ACC112 (cell line): ENCODE data around the gene IL1RAPL1.

Experiments used
- H2AFZ ChIP-seq: fragments of 200-600 bp; sonication (generic); one replicate; pipeline ENCODE4 v1.6.0; 2017; ENCODE audit warnings: antibody characterized with exemption, low read length; ENCODE audit not compliant: unreplicated experiment
- H3K27ac ChIP-seq: fragments of 200-600 bp; sonication (generic); 2 replicates; pipeline ENCODE4 v1.5.1; 2014; ENCODE audit warnings: low read depth, mild to moderate bottlenecking, antibody characterized with exemption, low read length, moderate library complexity
- H3K27me3 ChIP-seq: fragments of 200-600 bp; sonication (generic); 2 replicates; pipeline ENCODE4 v1.6.1; 2014; ENCODE audit warnings: mild to moderate bottlenecking, antibody characterized with exemption, low read length, moderate library complexity, mixed read lengths; ENCODE audit not compliant: insufficient read depth
- H3K36me3 ChIP-seq: fragments of 200-600 bp; sonication (generic); 2 replicates; pipeline ENCODE4 v1.6.1; 2016; ENCODE audit warnings: mild to moderate bottlenecking, antibody characterized with exemption, low read length, moderate library complexity, mixed read lengths; ENCODE audit not compliant: insufficient read depth
- H3K4me1 ChIP-seq: fragments of 200-600 bp; sonication (generic); one replicate; pipeline ENCODE4 v1.6.1; 2016; ENCODE audit warnings: low read length, mixed read lengths; ENCODE audit not compliant: insufficient read depth, unreplicated experiment, control insufficient read depth
- H3K4me3 ChIP-seq: fragments of 200-600 bp; sonication (generic); 2 replicates; pipeline ENCODE4 v1.5.1; 2014; ENCODE audit warnings: mild to moderate bottlenecking, low read depth, low read length
- H3K79me2 ChIP-seq: fragments of 200-600 bp; sonication (generic); one replicate; pipeline ENCODE4 v1.6.0; 2016; ENCODE audit warnings: low read length; ENCODE audit not compliant: control insufficient read depth, unreplicated experiment, insufficient read depth

The IL1RAPL1 gene

GRCh38 chrX:28625223-28625622 lies 38.0 kb downstream of the IL1RAPL1 start:
- Histone ChIP-seq H3K36me3 (no peaks in the 10 kb centered on the region), H3K4me1 (no peaks in the 10 kb centered on the region), H3K27ac (no peak overlapping the region), H3K4me3 (no peak overlapping the region), H2AFZ (no peak overlapping the region), H3K79me2 (no peaks in the 10 kb centered on the region), H3K27me3 (no peaks in the 10 kb centered on the region)

- Histone ChIP-seq H3K79me2 (no peaks in the 10 kb centered on the region), H3K27ac (no peak overlapping the region), H3K4me3 (no peak overlapping the region), H2AFZ (no peak overlapping the region), H3K27me3 (no peaks in the 10 kb centered on the region), H3K4me1 (no peaks in the 10 kb centered on the region), H3K36me3 (no peaks in the 10 kb centered on the region)
These were observed 39.3 kb downstream of the IL1RAPL1 start for GRCh38 chrX:28626515-28626914.

DNA sequence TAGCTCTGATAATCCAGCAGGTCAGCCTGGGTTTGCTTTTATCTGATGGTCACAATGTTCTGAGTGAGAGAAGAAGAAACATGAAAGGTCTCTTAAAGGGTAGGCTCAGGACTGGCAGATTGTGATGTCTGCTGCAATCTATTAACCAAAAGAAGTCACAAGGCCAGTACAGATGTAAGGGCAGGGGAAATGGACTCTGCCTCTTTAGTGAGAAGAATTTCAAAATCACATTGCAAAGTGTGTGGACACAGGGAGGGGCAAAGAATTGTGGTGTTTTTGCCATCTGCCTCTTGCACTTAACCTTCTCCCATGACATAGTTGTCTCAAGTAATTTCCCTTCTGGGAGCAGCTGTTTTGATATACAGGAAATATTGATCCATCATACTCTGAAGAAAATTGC lies 40.9 kb downstream of the IL1RAPL1 start:
- Histone ChIP-seq H3K4me3 (no peak overlapping the region), H3K36me3 (no peaks in the 10 kb centered on the region), H2AFZ (no peak overlapping the region), H3K4me1 (no peaks in the 10 kb centered on the region), H3K27ac (no peak overlapping the region), H3K27me3 (no peaks in the 10 kb centered on the region), H3K79me2 (no peaks in the 10 kb centered on the region)

DNA sequence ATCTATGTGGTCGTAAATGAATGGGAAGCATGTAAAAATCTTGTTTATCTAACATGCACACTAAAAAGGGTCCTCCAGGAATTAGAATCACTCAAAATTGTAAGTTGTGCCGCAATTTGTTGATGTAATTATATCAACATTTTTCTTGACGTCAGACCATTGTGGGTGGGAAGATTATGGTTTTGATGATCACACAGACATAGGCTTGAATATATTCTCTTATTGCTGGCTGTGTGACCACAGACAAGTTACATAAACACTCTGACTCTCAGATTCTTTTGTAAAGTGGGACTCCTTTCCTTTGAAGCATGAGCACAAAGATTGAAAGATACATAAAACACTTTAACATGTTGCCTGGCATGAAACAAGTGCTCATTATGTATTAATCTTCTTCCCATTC lies 51.5 kb downstream of the IL1RAPL1 start:
- Histone ChIP-seq H3K4me1 (no peaks in the 10 kb centered on the region), H3K4me3 (no peak overlapping the region), H3K27ac (no peak overlapping the region), H2AFZ (no peak overlapping the region), H3K36me3 (no peaks in the 10 kb centered on the region), H3K27me3 (no peaks in the 10 kb centered on the region), H3K79me2 (no peaks in the 10 kb centered on the region)

DNA sequence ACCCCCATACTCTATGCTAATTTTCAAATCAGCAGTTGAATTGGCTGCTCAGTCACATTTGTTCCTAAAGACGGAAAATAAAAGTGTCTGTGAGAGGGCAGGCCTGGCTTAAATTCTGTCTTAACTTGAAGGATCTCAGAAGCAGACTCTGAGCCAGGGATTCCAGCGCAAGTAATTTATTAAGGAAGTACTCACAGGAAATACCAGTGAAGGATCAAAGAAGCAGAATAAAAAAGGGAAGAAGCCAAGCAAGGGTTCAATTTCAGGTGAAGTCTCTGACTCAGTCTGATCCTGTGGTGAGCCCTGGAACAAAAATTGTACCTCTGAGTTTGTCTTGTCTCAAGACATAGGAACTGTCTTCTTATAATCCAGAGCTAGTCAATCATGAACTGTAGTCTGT lies 52.2 kb downstream of the IL1RAPL1 start:
- Histone ChIP-seq H3K4me1 (no peaks in the 10 kb centered on the region), H2AFZ (no peak overlapping the region), H3K27ac (no peak overlapping the region), H3K4me3 (no peak overlapping the region), H3K36me3 (no peaks in the 10 kb centered on the region), H3K27me3 (no peaks in the 10 kb centered on the region), H3K79me2 (no peaks in the 10 kb centered on the region)

- Histone ChIP-seq H3K4me1 (no peaks in the 10 kb centered on the region), H3K4me3 (no peak overlapping the region), H3K27me3 (no peaks in the 10 kb centered on the region; the same call in 1 of the 2 replicates), H3K36me3 (no peaks in the 10 kb centered on the region), H3K27ac (no peak overlapping the region), H2AFZ (no peak overlapping the region), H3K79me2 (no peaks in the 10 kb centered on the region)
These were observed 62.3 kb downstream of the IL1RAPL1 start for GRCh38 chrX:28649541-28649940.

DNA sequence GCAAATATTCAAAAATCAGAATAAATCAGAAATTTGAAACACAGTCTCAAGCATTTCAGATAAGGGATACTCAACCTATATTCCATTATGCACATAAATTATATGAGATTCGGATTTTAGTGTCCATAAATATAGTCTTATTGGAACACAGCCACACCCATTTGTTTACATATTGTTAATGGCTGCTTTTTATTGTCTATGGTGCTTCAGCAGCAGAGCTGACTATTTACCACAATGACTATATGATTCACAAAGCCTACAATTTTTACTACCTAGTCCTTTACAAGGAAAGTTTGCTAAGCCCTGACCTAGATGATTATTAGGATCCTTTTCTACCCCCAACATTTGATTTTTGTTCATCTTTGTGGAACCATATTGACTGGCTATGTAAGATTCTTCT lies 63.9 kb downstream of the IL1RAPL1 start:
- H3K4me1 ChIP-seq = no peaks in the 10 kb centered on the region
- no peak overlapping the region for H2AFZ ChIP-seq
- no peak overlapping the region for H3K4me3 ChIP-seq
- H3K27me3 ChIP-seq = no peaks in the 10 kb centered on the region; the same call in 1 of the 2 replicates
- no peaks in the 10 kb centered on the region for H3K79me2 ChIP-seq
- no peak overlapping the region for H3K27ac ChIP-seq
- H3K36me3 ChIP-seq = no peaks in the 10 kb centered on the region

DNA sequence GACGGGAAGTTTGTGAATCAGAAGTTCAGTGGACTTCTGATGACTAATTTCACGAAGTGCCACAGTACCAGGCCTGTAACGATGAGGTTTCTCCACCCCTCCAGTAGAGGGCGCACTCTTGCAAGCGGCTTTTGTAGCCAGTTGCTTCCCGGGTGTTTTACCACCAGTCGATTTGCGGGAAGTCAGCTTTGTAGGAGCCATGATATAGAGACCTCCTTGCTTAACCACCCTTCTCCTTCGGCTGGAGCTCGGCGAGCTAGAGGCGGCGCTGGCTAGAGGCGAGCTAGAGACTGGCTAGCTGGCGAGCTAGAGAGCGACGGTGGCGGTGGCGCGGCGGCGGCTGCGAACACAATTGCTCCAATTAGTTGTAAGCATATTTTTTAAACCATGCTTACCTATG lies 72.0 kb downstream of the IL1RAPL1 start:
- Histone ChIP-seq H3K27me3 (no peaks in the 10 kb centered on the region), H3K4me1 (no peaks in the 10 kb centered on the region), H3K36me3 (no peaks in the 10 kb centered on the region), H3K4me3 (no peak overlapping the region), H3K27ac (no peak overlapping the region), H2AFZ (no peak overlapping the region), H3K79me2 (no peaks in the 10 kb centered on the region)

DNA sequence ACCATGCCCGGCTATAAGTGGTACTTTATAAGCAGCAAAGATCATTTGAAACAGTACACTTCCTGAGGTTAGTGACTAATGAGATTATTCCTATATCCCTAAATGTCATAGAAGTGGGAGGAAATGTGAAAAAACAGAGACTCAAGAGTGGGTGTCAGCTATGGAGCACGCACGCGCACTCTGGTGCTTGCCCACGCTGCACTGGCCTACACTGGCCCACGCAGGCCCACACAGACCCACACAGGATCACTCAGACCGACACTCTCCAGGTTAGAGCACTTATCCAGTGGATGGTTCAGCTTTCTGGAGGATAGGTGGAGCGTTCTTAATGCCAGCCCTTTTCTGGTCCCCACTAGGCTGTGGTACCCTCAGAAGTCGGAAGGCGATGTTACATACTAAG lies 78.5 kb downstream of the IL1RAPL1 start:
- no peaks in the 10 kb centered on the region for H3K79me2 ChIP-seq
- H3K36me3 ChIP-seq = no peaks in the 10 kb centered on the region
- no peak overlapping the region for H3K4me3 ChIP-seq
- H3K4me1 ChIP-seq = no peaks in the 10 kb centered on the region
- H3K27ac ChIP-seq = no peak overlapping the region
- no peak overlapping the region for H2AFZ ChIP-seq
- no peaks in the 10 kb centered on the region for H3K27me3 ChIP-seq

DNA sequence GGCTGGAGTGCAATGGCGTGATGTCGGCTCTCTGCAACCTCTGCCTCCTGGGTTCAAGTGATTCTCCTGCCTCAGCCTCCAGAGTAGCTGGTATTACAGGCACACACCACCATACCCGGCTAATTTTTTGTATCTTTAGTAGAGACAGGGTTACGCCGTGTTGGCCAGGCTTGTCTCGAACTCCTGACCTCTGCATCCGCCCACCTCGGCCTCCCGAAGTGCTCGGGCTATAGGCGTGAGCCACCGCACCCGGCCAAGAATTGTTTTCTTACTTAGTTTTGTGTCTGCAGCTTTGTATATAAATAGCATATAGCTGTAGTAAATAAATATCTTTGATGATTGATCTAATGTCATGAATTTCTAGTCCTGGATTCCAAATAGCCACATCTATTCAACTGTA lies 81.1 kb downstream of the IL1RAPL1 start:
- no peaks in the 10 kb centered on the region for H3K4me1 ChIP-seq
- H3K79me2 ChIP-seq = no peaks in the 10 kb centered on the region
- H3K27ac ChIP-seq = no peak overlapping the region
- H3K36me3 ChIP-seq = no peaks in the 10 kb centered on the region
- H3K27me3 ChIP-seq = no peaks in the 10 kb centered on the region
- no peak overlapping the region for H2AFZ ChIP-seq
- no peak overlapping the region for H3K4me3 ChIP-seq

- Histone ChIP-seq H3K27ac (no peak overlapping the region), H3K27me3 (no peaks in the 10 kb centered on the region), H3K79me2 (no peaks in the 10 kb centered on the region), H3K4me1 (no peaks in the 10 kb centered on the region), H3K4me3 (no peak overlapping the region), H2AFZ (no peak overlapping the region), H3K36me3 (no peaks in the 10 kb centered on the region)
These were observed 81.7 kb downstream of the IL1RAPL1 start for GRCh38 chrX:28668957-28669356.

DNA sequence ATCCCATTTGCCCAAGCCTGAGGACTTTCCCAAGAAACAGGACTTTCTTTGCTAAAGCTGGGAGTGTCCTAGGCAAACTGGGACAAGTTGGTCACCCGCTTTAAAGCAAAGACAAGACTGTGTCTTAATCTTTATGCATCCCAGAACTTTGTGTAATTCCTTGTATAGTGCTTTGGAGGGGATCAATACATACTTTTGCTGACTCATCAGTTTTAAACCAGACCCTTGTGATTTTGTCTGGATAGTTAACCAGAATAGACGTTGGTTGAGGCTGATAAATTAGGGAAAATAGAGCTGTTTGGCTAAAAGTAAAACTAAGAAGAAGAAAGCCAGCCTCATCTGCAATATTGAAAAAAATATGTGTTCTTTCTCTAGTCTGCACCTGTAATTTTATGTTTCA lies 82.8 kb downstream of the IL1RAPL1 start:
- Histone ChIP-seq H3K27ac (no peak overlapping the region), H3K36me3 (no peaks in the 10 kb centered on the region), H2AFZ (no peak overlapping the region), H3K4me3 (no peak overlapping the region), H3K27me3 (no peaks in the 10 kb centered on the region), H3K4me1 (no peaks in the 10 kb centered on the region), H3K79me2 (no peaks in the 10 kb centered on the region)
